Sigmoid colon (tissue), 7 donors: ENCODE data around the gene KBTBD7. TPM values are rescaled to one million over a fixed set of nuclear protein-coding genes. Genes with fewer than 3 reads are reported as not detected.

Source experiments
- DNase-seq: peaks from one replicate; pipeline ENCODE4 v3.0.0-alpha.2; 2019
- H3K27ac ChIP-seq, 4 donors: fragments of 200-600 bp; sonication (generic); one replicate each; pipeline ENCODE4 v1.5.1; 2016 to 2019; ENCODE audit warnings: mild to moderate bottlenecking in 1 of 4
- H3K27me3 ChIP-seq, 3 donors: fragments of 200-600 bp; sonication (generic); one replicate each; pipeline ENCODE4 v1.5.1; 2019; ENCODE audit warnings: mild to moderate bottlenecking in 1 of 3
- H3K36me3 ChIP-seq, 4 donors: fragments of 200-600 bp; sonication (generic); one replicate each; pipeline ENCODE4 v1.5.1; 2016 to 2019
- H3K4me1 ChIP-seq, 4 donors: fragments of 200-600 bp; sonication (generic); one replicate each; pipeline ENCODE4 v1.5.1; 2017 to 2019
- H3K4me3 ChIP-seq, 4 donors: fragments of 200-600 bp; sonication (generic); one replicate each; pipeline ENCODE4 v1.5.1; 2017 to 2019; ENCODE audit warnings: mild to moderate bottlenecking in 2 of 4, moderate library complexity in 1 of 4
- H3K9me3 ChIP-seq, 4 donors: fragments of 200-600 bp in 3 of 4; sonication (generic) in 3 of 4; one replicate each; pipeline versions ENCODE4 v1.5.1 to v1.6.1; 2013 to 2019
- CTCF ChIP-seq, 4 experiments: fragments of 450-650 bp in 3 of 4; fragments of 200-600 bp in 1 of 4; IDR thresholded peaks; one replicate each; pipeline ENCODE4 v1.5.1; 2016 to 2019; ENCODE audit warnings: antibody characterized with exemption in 4 of 4, mild to moderate bottlenecking in 3 of 4, moderate library complexity in 2 of 4
- EP300 ChIP-seq, 4 donors: sonication (generic); formaldehyde crosslinking; IDR thresholded peaks; one replicate each; pipeline ENCODE4 v1.6.1; 2017; ENCODE audit warnings: antibody characterized with exemption in 4 of 4
- POLR2A ChIP-seq, 2 donors: fragments of 450-650 bp; IDR thresholded peaks; one replicate each; pipeline ENCODE4 v1.6.1; 2016; ENCODE audit warnings: antibody characterized with exemption in 2 of 2, mild to moderate bottlenecking in 2 of 2, moderate library complexity in 2 of 2
- POLR2AphosphoS5 ChIP-seq, 4 donors: sonication (generic); formaldehyde crosslinking; IDR thresholded peaks; one replicate each; pipeline ENCODE4 v1.6.1; 2017; ENCODE audit warnings: antibody characterized with exemption in 4 of 4
- WGBS, 2 donors: extraction: QIAGEN DNeasy Blood & Tissue Kit; methylation state at CpG; one replicate each; pipeline ENCODE4 v1.1.7; 2013; 5-methylcytosine and 5-hydroxymethylcytosine counted together
- intact Hi-C: fragments of 100-400 bp; cut with DNase I; formaldehyde crosslinking; loops from one replicate; pipeline ENCODE4 v1.15.1; 2023
- polyA plus RNA-seq, 3 donors: library from polyadenylated mRNA; stranded (reverse); fragments of 200-250 nt; gene quantifications; one replicate each; pipeline ENCODE4 v1.2.3, GENCODE V29; 2013
- total RNA-seq, 4 donors: library from RNA; depleted of rRNA; stranded (reverse); fragments of >200 nt; gene quantifications; one replicate each; pipeline ENCODE4 v1.1.0, GENCODE V29; 2016
- donor health status: healthy with polysubstance abuse.
- donor health status: Bipolar disorder and iron deficiency.
- donor health status: healthy.

KBTBD7 gene
- total and polyA plus RNA-seq, 7 donors = 1.2 to 10.2 (median 5.6) TPM

- no peak for TF ChIP-seq CTCF (IDR thresholded peaks at IDR 0.05)
- no peak for TF ChIP-seq POLR2AphosphoS5 (IDR thresholded peaks at IDR 0.05)
- no peak for TF ChIP-seq POLR2A (IDR thresholded peaks at IDR 0.05)
- no peak for TF ChIP-seq EP300 (IDR thresholded peaks at IDR 0.05)
- WGBS, 2 donors = 69 to 72% methylated on average over 2 of the region's 2 CpGs
- peaks cover 0 to 8% (median 3%) of the 10 kb centered on the region in 4 donors for H3K9me3 ChIP-seq
- no peaks in the 10 kb centered on the region for H3K4me1 ChIP-seq
- H3K27ac ChIP-seq = no peak overlapping the region
- no peaks in the 10 kb centered on the region for H3K27me3 ChIP-seq
- H3K36me3 ChIP-seq = no peaks in the 10 kb centered on the region
- intact Hi-C loops = no loop called here
- DNase-seq = no peak
- no peak overlapping the region for H3K4me3 ChIP-seq
Observed at GRCh38 chr13:41156620-41157019, 37.7 kb downstream of the KBTBD7 start.

- Histone ChIP-seq H3K4me3 (no peak overlapping the region), H3K27ac (no peak overlapping the region), H3K9me3 (peaks cover 0 to 22% (median 5%) of the 10 kb centered on the region in 4 donors), H3K27me3 (no peaks in the 10 kb centered on the region), H3K4me1 (no peaks in the 10 kb centered on the region), H3K36me3 (no peaks in the 10 kb centered on the region)
- no peak for DNase-seq
- intact Hi-C loops = no loop called here
- TF ChIP-seq CTCF (IDR thresholded peaks at IDR 0.05) = no peak
- TF ChIP-seq EP300 (IDR thresholded peaks at IDR 0.05) = no peak
- TF ChIP-seq POLR2AphosphoS5 (IDR thresholded peaks at IDR 0.05) = no peak
- TF ChIP-seq POLR2A (IDR thresholded peaks at IDR 0.05) = no peak
Observed at GRCh38 chr13:41154042-41154441, 40.3 kb downstream of the KBTBD7 start.

GRCh38 chr13:41152005-41152404, 42.4 kb downstream of the KBTBD7 start:
- no peak overlapping the region for H3K4me3 ChIP-seq
- no peak overlapping the region for H3K27ac ChIP-seq
- peaks cover 0 to 30% (median 11%) of the 10 kb centered on the region in 4 donors for H3K9me3 ChIP-seq
- intact Hi-C loops = no loop called here
- DNase-seq = no peak
- H3K36me3 ChIP-seq = no peaks in the 10 kb centered on the region
- no peaks in the 10 kb centered on the region for H3K4me1 ChIP-seq
- TF ChIP-seq CTCF (IDR thresholded peaks at IDR 0.05) (no peak), EP300 (IDR thresholded peaks at IDR 0.05) (no peak), POLR2A (IDR thresholded peaks at IDR 0.05) (no peak), POLR2AphosphoS5 (IDR thresholded peaks at IDR 0.05) (no peak)
- WGBS, 2 donors = 95 to 97% methylated on average over 3 of the region's 3 CpGs
- H3K27me3 ChIP-seq = no peaks in the 10 kb centered on the region

- H3K27ac ChIP-seq = no peak overlapping the region
- 79 to 88% methylated on average over 2 of the region's 2 CpGs for WGBS, 2 donors
- intact Hi-C loops = no loop called here
- H3K4me3 ChIP-seq = no peak overlapping the region
- no peaks in the 10 kb centered on the region for H3K36me3 ChIP-seq
- H3K9me3 ChIP-seq = peaks cover 0 to 30% (median 11%) of the 10 kb centered on the region in 4 donors
- H3K4me1 ChIP-seq = no peaks in the 10 kb centered on the region
- TF ChIP-seq POLR2AphosphoS5 (IDR thresholded peaks at IDR 0.05) = no peak
- no peak for TF ChIP-seq EP300 (IDR thresholded peaks at IDR 0.05)
- DNase-seq = no peak
- H3K27me3 ChIP-seq = no peaks in the 10 kb centered on the region
Observed at GRCh38 chr13:41150058-41150457, 44.3 kb downstream of the KBTBD7 start.

GRCh38 chr13:41148419-41149283, 45.7 kb downstream of the KBTBD7 start:
- Histone ChIP-seq H3K36me3 (no peaks in the 10 kb centered on the region), H3K4me3 (no peak overlapping the region), H3K9me3 (peaks cover 0 to 30% (median 11%) of the 10 kb centered on the region in 4 donors), H3K27me3 (no peaks in the 10 kb centered on the region), H3K4me1 (no peaks in the 10 kb centered on the region), H3K27ac (no peak overlapping the region)
- intact Hi-C loops = no loop called here
- WGBS, 2 donors = 85 to 89% methylated on average over 3 of the region's 3 CpGs
- TF ChIP-seq CTCF (IDR thresholded peaks at IDR 0.05) = no peak
- TF ChIP-seq POLR2AphosphoS5 (IDR thresholded peaks at IDR 0.05) = no peak
- no peak for TF ChIP-seq POLR2A (IDR thresholded peaks at IDR 0.05)
- no peak for TF ChIP-seq EP300 (IDR thresholded peaks at IDR 0.05)
- DNase-seq = no peak
